ENCODE data around the gene IPO13. TPM values are rescaled to one million over a fixed set of nuclear protein-coding genes. Genes with fewer than 3 reads are reported as not detected.

The IPO13 gene, protein sequence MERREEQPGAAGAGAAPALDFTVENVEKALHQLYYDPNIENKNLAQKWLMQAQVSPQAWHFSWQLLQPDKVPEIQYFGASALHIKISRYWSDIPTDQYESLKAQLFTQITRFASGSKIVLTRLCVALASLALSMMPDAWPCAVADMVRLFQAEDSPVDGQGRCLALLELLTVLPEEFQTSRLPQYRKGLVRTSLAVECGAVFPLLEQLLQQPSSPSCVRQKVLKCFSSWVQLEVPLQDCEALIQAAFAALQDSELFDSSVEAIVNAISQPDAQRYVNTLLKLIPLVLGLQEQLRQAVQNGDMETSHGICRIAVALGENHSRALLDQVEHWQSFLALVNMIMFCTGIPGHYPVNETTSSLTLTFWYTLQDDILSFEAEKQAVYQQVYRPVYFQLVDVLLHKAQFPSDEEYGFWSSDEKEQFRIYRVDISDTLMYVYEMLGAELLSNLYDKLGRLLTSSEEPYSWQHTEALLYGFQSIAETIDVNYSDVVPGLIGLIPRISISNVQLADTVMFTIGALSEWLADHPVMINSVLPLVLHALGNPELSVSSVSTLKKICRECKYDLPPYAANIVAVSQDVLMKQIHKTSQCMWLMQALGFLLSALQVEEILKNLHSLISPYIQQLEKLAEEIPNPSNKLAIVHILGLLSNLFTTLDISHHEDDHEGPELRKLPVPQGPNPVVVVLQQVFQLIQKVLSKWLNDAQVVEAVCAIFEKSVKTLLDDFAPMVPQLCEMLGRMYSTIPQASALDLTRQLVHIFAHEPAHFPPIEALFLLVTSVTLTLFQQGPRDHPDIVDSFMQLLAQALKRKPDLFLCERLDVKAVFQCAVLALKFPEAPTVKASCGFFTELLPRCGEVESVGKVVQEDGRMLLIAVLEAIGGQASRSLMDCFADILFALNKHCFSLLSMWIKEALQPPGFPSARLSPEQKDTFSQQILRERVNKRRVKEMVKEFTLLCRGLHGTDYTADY
- total RNA-seq, result 34.6 TPM

DNA sequence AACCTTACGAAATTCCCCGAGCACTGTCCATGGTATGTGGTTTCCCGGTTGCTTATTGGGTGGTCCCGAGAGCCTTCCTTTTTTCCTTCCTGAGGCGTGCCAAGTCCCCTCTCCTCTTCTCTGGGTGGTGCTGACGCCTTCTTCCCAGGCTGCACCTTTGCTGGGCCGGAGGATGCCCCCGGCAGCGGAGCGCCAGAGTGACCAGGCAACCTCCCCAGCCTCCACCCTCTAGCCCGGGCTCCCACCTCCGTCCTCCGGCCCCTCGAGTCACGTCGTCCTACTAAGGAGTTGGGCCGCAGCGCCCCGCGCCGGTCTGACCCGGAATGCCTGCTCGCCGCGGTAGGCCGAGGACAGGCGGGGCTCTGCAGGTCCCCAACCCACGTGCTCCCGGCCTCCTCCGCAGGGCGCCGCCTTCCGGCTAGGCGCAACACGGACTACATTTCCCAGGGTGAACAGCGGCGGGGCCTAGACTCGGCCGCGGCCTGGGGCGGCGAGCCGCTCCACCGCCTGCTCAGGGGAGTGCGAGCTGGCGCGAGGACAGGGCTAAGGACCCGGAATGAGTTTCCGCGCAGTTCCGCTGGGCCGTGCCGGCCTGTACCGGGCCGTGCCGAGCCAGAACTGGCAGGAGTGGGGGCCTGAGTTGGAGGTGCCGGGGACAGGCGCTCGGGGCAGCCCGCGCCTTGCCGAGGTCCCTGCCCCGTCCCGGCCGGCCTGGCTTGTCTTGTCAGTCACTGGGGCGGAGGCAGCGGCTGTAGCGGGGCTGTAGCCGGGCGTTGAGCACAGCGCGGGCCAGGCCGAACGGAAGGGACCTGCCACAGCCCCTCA, at the start of gene IPO13:
IPO13 (plus strand) TSS at position 715 of the 825 bp plus-strand sequence. CDS start 651 bp downstream, outside the sequence.
- DNase-seq (ENCODE audit: extremely low spot score in 2 of 2), result peak in 1 of 2 donors; percentile 94
- peak within 1 kb of the TSS; percentile 64 to 79 for H3K4me3 ChIP-seq
- TF ChIP-seq POLR2A (IDR thresholded peaks at IDR 0.05) (peak in 1 of 2 donors; percentile 36), POLR2AphosphoS5 (IDR thresholded peaks at IDR 0.05; ENCODE audit: insufficient read depth in 1 of 2, low read depth in 1 of 2) (peak; percentile 93)
- TF ChIP-seq, protein P1, sequence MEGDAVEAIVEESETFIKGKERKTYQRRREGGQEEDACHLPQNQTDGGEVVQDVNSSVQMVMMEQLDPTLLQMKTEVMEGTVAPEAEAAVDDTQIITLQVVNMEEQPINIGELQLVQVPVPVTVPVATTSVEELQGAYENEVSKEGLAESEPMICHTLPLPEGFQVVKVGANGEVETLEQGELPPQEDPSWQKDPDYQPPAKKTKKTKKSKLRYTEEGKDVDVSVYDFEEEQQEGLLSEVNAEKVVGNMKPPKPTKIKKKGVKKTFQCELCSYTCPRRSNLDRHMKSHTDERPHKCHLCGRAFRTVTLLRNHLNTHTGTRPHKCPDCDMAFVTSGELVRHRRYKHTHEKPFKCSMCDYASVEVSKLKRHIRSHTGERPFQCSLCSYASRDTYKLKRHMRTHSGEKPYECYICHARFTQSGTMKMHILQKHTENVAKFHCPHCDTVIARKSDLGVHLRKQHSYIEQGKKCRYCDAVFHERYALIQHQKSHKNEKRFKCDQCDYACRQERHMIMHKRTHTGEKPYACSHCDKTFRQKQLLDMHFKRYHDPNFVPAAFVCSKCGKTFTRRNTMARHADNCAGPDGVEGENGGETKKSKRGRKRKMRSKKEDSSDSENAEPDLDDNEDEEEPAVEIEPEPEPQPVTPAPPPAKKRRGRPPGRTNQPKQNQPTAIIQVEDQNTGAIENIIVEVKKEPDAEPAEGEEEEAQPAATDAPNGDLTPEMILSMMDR (IDR thresholded peaks at IDR 0.05), result peak in 2 of 3 experiments; percentile 69 to 85
- peaks cover 35% of the 10 kb centered on the region for H3K4me1 ChIP-seq
- intact Hi-C loops (cut with DNase I), result no loop called here
- H3K27ac ChIP-seq, result peak within 1 kb of the TSS; percentile 95
- H3K27me3 ChIP-seq, result no peaks in the 10 kb centered on the region
- H3K36me3 ChIP-seq, result no peaks in the 10 kb centered on the region
- H3K9me3 ChIP-seq, result no peaks in the 10 kb centered on the region

DNA sequence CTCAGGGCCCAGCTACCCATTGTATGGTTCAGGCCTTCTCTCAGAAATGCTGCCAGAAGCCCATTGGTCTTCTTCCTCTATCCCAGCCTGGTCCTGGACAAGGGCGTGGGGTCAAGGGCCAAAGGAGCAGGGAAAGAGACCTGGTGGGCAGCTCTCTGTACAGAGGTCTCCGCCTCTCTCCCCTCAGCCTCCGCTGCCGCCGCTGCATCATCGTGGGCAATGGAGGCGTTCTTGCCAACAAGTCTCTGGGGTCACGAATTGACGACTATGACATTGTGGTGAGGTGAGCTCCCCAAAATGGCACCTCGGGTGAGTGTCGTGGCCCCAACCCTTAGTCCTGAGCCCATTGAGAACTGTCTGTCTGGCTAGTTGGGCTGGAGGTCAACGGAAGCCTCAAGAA, 47.8 kb upstream of the IPO13 start:
- peaks cover 0 to 8% of the 10 kb centered on the region in 2 donors for H3K36me3 ChIP-seq
- H3K4me3 ChIP-seq, result no peak overlapping the region
- TF ChIP-seq POLR2A (IDR thresholded peaks at IDR 0.05) (no peak), POLR2AphosphoS5 (IDR thresholded peaks at IDR 0.05; ENCODE audit: insufficient read depth in 1 of 2, low read depth in 1 of 2) (no peak)
- TF ChIP-seq, protein P1 (IDR thresholded peaks at IDR 0.05), result no peak
- no peaks in the 10 kb centered on the region for H3K27me3 ChIP-seq
- H3K9me3 ChIP-seq, result no peaks in the 10 kb centered on the region
- DNase-seq (ENCODE audit: extremely low spot score in 2 of 2), result no peak
- intact Hi-C loops (cut with DNase I), result no loop called here
- no peak overlapping the region for H3K27ac ChIP-seq
- H3K4me1 ChIP-seq, result no peaks in the 10 kb centered on the region

DNA sequence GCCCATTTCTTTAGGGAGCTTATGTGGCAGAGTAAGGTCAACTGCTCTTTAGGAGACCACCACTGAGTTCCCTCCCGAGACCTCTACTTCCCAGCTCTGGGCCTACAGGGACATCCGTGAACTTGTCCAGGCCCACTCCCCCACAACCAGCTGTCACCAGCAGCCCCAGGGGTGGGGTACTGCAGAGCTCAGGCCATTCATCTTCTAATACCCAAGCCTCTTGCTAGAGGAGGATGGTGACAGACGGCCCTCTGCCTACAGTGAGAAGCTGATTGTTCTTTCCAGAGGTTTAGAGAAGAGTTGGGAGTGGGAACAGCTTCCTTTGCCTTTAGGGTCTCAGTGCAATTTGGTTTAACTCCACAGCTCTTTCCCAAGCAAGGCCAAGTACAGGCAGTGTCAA, 46.4 kb upstream of the IPO13 start:
- H3K36me3 ChIP-seq, result peaks cover 0 to 8% of the 10 kb centered on the region in 2 donors
- H3K4me3 ChIP-seq, result no peak overlapping the region
- no peaks in the 10 kb centered on the region for H3K4me1 ChIP-seq
- H3K9me3 ChIP-seq, result no peaks in the 10 kb centered on the region
- no peaks in the 10 kb centered on the region for H3K27me3 ChIP-seq
- intact Hi-C loops (cut with DNase I), result no loop called here
- no peak for TF ChIP-seq POLR2AphosphoS5 (IDR thresholded peaks at IDR 0.05; ENCODE audit: insufficient read depth in 1 of 2, low read depth in 1 of 2)
- TF ChIP-seq, protein P1 (IDR thresholded peaks at IDR 0.05), result no peak
- no peak for TF ChIP-seq POLR2A (IDR thresholded peaks at IDR 0.05)
- no peak overlapping the region for H3K27ac ChIP-seq
- no peak for DNase-seq (ENCODE audit: extremely low spot score in 2 of 2)

DNA sequence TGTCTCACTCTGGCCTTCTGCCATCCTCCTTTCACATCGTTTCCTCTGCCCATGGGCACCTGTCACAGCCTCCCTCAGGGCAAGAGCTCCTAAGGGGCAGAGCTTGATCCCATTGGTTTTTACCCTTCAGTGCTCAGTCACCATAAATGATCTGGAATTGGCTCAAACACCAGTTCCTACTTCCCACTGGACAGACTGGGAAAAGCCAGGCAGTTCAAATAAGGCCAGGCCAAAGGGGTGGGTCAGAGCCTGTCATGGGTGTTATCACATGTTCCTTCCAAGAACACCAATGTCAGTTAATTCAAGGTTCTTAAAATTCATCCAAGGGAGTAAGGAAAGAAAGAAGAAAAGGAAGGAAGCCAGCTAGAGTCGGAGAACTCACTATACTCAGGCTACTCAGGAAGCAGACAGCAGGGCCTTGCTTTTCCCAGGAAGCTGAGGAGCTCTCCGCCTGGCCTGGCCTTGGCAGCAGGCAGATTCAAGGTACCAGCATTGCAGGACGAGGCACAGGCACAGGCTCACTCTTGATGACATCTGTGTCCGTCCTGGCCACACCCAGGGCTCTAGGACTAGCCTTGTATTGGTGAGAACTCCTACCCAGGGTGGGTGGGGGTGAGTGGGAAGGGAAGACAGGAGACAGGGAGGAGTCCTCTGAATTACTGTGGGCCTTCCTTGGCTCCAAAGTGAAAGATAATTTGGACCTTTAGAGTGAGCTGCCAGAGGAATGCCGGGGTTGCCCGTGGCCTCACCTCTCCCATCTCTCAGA, 45.4 kb upstream of the IPO13 start:
- H3K27me3 ChIP-seq, result no peaks in the 10 kb centered on the region
- peaks cover 0 to 8% of the 10 kb centered on the region in 2 donors for H3K36me3 ChIP-seq
- DNase-seq (ENCODE audit: extremely low spot score in 2 of 2), result no peak
- TF ChIP-seq POLR2A (IDR thresholded peaks at IDR 0.05) (no peak), POLR2AphosphoS5 (IDR thresholded peaks at IDR 0.05; ENCODE audit: insufficient read depth in 1 of 2, low read depth in 1 of 2) (no peak)
- no peaks in the 10 kb centered on the region for H3K4me1 ChIP-seq
- no peaks in the 10 kb centered on the region for H3K9me3 ChIP-seq
- intact Hi-C loops (cut with DNase I), result no loop called here
- H3K4me3 ChIP-seq, result no peak overlapping the region
- H3K27ac ChIP-seq, result no peak overlapping the region

All from vagina (tissue), 2 donors.